Medulla oblongata (tissue), 1 donor: ENCODE data around the gene CTBP2.

Source experiments
- DNase-seq: peaks from one replicate; pipeline ENCODE4 v3.0.0-alpha.2; 2015; ENCODE audit errors: extremely low spot score

CTBP2 gene

DNA sequence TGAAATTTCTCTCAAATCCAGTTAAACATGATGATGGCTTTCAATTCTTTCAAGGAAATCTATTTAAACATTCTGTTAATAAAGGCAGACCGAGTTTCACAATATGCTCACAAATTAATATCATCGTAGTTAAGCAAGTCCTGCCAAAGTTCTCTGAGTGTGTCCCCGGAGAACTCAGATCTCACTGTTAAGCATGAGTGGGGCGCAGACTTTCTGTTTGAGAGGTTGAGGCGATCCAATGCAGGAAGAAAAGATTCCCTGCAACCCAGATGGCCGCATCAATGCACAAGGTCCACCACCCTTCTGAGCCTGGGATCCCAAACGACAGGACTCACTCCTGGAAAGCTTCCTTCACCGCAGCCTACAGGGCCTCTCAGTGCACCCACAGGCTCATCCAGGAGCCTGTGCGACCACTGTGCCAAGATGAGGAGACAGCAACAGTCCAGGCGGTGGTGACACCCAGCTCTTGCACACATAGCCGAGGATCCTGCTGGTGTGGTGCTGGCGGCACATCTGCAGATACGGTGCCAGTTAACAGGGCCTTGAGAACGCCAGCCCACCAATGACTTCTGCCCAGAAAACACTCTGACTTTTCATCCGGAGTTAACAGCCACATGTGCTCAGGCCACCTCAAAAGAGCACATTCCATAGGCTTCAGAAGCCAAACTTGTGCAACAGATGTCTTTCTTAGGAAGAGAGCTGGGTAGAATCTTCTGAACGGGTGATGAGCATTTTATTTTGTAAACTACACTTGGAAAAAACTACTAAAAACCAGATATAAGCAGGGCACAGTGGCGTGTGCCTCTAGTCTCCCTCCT lies 116.3 kb downstream of the CTBP2 start:
- DNase-seq: no peak

DNA sequence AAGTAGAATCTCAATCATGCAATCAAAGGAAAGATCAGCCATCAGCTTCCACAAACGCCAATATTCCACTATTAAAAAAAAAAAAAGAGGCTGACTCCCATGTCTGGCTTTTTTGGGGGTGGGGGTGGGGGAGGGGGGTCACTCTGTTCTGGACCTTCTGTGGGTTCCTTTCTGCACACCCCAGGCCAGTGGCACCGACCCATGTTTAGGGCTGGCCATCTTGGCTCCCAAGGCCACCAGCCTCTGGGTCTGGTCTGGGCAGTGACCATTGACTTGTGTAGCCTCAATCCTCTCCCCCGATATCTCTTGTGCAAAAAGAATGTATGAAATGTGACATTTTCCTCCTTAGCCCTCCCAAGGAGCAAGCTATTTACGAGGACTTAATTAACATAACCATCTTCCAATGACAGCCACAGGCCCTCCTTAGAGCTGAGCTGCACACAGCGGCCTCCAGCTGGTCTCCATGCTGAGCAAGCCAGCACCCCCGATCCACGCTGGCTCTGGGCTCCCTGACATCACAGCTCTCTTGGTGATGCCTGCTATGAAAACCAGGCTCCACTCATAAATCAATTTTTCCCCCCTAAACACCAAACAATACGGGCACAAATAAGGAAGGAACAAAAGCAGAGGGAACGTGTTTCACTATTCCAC lies 118.4 kb downstream of the CTBP2 start:
- no peak for DNase-seq

DNA sequence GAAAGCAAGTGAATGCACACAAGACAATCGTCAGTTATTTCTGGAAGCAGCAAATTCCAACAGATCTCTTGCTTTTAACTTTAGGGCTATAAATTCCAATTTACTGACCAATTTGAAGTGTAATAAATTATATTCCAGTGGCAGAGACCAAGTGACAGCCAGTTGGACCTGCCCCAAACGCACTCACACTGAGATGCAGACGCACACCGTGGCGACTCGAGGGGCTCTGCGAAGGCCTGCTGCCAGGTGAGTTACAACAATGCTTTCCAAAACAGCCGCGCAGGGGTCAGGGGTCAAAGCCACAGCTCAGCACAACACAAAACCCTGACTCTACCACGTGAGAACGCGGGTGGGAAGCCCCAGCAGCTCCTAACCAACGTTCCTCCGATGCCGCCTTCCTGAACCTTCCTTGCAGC lies 121.0 kb downstream of the CTBP2 start:
- no peak for DNase-seq

DNA sequence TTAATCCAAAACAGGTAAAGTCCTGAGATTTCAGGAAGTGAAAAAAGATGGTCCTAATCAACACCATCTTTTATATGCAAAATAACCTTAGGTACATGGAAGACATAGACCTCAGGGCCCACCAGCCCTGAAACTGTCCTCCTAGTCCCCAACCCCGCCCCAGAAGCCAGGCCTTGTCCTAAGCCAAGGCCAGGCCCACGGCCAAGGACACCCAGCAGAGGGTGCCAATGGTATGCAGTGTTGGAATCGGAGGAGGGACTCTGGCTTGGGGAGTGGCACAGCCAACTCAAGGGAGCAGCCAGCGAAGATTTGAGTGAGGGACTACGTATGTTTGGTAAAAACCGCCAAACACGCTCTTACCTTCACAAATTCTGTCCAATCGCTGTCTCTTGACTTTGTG lies 121.7 kb downstream of the CTBP2 start:
- DNase-seq: peak; percentile 71

DNA sequence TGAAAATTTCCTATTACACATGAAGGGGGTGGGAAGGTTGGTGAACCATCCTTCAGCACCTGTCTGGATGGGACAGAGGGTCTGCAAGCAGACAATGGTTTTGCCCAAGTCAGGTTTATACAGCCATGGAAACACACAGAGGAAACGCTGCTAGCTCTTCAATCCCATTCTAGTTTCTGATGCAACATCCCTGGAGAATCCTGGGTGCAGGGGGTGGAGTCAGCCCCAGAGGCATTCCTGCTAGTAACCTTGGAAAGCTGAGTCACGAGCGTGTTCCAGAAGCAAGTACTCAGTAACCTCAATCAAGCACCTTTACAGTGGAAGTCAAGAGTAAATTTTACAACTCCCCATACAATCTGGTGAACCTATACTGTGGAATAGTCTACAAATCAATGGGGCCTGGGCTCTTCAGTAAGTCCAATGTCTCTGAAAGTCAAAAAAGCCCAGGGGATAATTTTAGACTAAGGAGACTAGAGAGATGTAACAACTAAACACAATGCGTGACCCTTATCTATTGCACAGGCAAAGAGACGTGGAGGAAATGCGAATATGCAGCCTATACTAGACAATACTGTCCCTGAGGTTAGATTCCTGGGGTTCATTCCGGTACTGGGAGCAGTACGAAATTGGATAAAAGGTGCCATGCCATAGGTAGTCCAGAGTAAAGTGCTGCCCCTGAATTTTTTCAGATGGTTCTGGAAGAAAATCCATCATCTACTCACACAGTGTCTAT lies 123.1 kb downstream of the CTBP2 start:
- DNase-seq: no peak

DNA sequence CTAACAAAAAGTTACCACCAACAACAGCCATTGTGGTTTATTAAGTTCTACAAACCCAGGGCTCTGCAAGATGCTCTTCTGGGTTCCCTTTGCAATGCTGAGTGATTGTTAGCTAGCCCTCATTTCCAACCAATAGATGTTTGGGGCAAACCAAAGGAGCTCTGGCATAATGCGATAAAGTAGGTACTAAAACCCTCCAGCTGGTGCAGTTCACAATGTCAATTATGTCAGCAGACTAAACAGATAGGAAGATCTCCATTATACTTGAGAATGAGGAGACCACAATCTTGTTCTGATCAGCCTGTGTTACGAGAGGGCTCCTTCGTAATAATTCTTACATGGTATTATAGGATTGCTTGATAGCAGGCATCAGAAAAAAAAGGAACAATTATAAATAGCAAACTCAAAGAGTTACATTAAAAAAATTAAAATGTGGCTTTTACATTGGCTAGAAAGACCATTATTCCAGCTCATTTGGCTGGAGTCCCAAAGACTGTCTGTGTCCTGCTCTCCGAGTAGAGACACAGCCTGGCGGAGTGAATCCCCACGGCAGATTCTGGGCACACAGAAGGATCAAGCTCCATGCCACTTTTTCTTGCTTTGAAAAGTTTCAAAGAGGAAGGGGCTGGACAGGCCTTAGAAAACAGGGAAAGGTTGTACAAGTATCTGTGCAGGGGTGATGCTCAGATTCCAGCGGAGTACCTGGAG lies 124.6 kb downstream of the CTBP2 start:
- peak; percentile 75 for DNase-seq

DNA sequence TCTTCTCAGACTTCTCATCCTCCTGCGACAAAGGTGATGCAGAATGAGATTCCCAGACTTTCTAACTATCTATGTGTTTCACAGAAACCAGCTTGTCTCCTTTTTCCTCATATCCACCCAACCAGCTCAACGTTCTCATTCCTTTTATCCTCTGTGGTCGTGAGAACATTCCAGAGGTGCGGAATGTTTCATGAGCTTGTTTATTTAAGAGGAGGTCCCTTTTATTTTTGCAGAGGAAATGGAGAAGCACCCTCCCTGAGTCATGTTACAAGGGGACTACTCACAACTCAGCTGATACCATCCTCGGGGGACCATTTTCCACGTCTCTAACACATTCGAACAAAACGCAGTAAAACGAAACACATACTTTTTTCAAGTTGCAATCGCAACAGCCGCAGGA lies 125.2 kb downstream of the CTBP2 start:
- DNase-seq: no peak

DNA sequence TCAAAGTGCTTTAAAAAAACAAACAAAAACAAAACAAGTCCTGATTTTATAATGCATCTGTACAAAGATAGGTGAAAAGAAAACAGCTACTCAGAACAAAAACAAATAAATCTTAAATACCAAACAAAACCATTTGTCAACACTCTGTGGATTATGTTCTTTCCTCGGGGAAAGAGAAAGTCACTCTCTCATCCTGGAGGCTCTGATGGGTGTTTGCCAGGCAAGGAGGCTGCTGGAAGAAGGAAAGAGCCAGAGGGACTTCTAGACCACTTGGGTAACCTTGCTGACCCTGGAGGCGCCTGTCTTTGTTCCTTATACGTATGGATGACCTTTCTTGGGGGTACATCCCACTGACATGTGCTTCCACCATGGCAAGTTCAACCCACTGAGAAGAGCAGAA lies 125.7 kb downstream of the CTBP2 start:
- no peak for DNase-seq

DNA sequence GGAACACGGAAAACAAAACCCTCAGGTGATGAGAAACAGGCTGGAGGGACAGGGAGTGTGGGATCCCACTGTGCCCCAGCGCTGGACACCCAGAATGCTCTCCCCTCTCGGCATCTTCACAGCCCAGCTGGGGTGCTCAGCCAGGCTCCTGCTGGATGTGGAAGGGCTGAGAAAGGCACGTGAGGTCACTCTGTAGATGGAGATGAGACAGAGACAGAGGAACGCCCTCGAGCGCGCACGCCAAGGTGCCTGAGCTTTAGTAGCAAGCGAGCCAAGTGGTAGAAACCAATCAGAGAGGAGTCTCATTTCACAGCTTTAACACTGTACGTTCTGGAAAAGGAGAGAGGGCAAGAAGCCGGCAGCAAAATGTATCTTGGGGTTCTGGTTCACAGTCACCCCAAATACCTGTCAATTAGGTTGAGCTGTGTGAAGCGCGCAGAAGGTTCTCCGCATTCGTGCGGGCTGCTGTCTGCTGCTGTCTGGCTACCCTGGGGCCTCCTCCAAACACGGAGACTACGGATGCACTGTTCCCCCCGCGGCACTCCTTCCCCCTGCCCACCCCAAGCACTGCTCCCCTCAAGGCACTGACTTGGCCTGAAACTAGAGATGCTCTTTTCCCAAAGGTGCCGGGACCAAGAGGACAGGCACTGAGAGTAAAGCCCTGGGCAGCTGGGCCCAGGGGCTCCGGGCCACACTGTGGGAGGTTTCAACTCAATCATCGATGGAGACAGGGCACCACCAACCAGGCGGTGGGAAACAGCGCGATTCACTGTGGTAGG lies 127.0 kb downstream of the CTBP2 start:
- DNase-seq: no peak

DNA sequence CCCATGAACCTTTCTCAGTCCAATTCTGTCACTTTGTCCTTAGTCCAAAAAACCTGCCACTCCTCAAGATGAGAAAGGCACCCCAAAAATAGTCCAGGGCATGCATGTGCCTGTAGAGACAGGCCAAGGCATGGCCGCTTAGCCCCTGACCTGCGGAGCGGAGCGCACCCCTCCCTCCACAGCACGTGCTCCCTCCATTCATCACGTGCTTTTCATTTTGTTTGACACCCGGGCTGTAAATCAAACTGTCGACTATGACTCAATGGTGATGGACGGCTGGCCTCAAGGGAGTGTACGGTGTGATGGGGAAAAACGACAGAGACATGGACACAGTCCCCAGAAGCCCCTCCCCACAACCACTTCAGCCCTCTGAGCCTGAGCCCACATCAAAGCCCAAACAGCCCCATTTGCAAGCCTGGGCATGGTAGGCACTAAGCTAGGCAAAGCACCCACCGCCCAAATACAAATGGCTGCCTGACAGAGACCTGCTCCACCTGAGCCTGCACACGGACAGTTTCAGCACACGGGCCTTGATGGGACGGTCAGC lies 127.8 kb downstream of the CTBP2 start:
- DNase-seq: no peak

DNA sequence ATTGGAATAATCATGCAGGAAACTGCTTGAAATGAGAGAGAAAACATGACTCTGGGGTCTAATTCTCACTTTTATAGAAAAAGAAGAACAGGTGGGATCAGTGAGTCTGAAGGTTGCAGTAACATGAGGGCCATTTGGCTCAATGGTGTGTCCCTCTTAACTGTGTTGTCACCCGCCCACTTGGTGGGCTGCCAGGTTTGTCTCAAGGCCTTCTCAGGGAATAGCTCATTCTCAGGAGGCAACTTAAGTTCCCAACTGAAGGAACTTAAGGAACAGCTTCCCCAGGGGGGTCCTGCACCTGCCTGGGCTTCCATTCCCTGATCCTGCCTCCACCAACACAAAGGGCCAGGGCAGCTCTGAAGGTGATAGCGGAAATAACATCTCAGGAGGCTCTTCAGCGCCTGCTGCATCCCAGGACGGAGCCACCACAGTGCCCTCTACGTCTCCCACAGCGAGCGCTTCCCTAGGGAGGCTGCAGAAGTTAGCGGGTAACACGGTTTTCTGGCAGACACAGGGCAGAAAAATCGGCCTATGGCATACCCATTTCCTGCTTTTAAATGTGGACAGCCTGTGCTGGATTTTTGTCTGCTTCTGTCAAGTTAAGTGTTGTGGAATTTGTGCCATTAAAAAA lies 129.7 kb downstream of the CTBP2 start:
- no peak for DNase-seq

DNA sequence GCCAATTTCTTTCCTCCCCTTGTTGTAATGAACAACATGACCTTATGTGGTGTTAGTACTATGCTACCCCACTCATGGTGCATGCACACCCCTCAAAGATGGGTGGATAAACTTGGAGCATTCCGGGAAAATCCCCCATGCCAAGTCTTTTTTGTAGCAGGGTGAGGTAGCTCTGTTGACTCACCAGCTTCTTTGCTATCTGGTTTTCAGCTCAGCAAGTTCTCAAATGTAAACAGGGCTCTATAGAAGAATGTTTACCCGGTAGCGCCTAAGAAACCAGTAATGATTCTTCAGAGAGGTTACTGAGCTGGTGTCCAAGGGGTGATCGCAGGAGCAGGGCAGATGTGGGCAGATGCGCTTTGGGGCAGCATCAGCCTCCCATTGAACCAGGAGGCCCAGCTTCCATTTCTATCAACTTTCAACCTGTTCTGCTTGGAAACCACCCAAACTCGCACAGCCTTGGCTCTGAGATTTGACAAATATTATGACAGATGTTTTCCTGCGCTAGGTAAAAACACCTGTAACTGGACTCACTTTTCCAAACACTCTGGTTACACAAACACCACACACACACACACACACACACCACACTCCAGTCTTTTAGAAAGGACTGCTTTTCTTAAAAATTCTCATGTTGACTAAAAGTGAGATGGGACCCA lies 130.7 kb downstream of the CTBP2 start:
- no peak for DNase-seq

DNA sequence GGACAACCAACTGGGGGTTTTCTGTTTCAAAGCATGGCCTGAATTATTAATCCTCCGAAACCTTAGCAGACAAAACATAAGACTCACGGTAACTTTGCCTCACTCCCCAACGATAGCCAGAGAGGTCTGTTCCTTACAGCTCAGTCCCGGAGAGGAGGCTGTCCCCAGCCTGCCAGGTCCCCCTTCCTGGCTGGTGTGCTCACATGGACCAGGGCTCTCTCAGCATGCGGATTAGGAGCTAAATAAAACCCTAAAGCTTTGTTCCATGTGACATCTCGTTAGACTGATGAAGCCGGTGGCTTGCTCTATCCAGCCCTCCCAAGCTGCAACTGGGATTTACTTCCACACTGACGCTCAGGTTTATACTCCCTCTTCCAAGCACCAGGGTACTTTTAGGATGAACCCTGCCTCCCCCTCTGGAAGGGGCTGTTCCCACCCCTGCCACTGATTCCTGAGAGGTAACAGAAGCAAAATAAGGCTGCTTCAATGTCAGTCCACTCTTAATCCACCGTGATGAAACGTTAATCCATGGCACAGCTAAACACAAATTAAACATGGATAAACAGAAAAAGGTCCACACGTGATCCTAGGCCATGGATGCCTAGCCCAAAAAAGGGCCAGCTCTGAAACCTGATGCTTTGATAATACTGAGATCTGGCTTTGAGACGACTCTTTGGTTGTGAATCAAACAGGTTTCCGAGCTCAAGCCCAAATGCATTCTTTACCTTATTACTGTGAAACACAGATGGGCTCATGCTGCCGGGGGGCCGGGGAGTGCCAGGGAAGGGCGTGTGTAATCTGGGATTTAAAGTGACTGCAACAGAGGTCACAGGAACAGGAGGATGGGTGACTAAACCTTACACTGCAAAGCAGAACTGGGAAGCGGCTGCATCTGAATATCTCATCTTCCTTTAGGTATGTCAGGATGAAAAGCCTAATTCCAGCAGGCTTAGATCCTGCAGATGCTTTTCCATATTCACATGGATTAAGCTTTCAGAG lies 132.2 kb downstream of the CTBP2 start:
- peak; percentile 23 for DNase-seq

DNA sequence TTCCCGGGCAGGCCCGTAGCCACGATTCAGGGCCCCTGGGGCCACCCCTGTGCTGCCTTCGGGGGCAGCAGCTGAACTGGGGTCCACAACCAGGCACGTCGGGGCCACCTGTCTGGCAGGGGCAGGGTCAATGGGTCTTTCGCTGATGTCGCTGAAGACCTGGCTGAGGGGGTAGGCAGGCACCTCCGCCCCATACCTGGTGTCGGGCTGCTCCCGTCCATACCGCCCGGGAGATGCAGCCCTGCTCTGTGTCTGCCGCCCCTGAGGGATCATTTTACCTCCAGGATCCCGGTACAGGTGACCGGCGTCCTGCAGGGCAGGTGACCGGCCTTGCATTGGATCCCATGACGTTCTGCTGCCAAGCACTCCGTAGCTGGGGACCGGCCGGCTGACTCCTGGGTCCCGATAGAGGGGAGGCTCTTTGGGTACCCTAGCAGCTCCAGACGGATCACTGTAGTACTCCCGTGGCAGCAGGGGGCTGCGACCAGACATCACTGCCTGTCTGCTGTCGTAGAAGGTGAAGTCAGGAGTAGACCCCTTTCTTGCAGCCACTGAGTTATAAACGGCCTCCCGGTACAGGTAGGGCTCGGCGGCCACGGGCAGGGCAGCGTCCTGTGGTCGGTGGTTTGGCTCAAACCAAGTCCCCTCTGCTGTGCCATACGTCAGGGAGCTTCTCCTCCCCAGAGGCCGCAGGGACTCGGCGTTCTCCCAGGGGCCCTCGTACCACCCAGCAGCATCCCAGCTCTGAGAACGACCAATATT lies 133.2 kb downstream of the CTBP2 start:
- DNase-seq: no peak

DNA sequence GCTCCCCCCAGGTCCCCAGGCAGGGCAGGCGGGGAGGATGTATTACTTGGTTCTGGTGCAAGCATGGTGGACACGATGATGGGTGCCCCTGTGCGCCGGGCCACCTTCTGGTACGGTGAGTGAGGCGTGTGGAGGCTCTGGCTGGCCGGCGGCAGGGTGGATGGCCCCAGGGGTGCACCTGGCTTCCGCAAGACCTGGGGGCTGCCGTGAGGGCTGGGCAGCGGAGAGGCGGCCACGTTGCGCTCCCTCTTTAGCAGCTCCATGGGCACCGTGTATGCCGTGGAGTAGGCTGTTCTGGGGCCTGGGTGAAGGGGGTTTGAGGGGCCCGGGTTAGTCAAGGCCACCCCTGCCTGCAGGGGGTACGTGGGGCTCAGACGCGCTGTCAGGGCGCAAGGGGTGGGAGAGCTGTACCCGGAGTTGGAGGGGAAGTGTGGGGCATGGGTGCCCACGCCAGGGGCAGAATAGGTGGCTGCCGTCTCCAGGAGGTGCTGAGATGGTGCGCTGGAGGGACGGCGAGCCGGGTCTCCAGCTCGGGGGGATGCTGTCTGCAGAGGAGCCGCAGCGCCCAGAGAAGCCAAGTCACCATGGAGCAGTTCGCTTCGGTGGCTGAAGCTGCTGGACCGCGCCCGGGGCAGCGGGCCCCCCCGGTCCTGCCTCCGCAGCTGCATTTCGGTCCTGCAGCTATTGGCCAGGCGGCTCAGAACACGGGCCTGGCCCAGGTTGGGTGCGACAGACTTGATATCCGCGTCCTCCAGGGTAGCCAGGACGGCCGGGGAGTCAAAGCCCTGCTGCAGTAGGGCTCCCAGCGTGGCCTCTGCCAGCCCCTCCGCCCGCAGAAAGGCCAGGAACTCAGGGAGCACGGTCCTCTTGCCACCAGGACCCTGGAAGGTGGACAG lies 134.1 kb downstream of the CTBP2 start:
- no peak for DNase-seq

DNA sequence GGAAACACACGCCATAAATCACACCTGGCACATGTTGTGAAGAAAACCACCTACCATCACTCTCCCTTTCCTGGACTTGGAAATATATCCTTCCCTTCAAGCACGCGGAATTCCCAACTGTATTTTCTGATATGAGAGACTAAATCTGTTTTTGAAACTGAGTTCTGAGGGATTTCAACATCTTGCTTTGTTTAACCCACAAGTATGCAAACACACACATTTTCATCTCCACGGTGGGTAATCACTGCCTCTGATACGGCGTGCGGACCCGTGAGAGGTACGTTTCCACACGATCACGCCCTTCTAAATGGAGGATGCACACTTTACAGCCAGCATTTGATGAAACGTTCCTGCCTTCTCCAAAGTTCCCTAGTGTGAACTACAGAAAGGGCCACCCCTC lies 135.0 kb downstream of the CTBP2 start:
- DNase-seq: no peak
